HT-29 (cell line): Measurements from ENCODE around the gene B4GALNT3. TPM values are rescaled to one million over a fixed set of nuclear protein-coding genes. Genes with fewer than 3 reads are reported as not detected.
"Not testable (repeated sequence)": the region's sequence is repeated elsewhere in the genome, so short reads cannot be mapped to it uniquely, and the experiment has no call there.

Experiments
- DNase-seq: peaks from one replicate; pipeline ENCODE4 v3.0.0-alpha.2; 2015; ENCODE audit warnings: low spot score
- total RNA-seq: library from RNA; depleted of rRNA; stranded (reverse); fragments of >200 nt; shearing (Covaris generic); gene quantifications from 2 replicates; pipeline ENCODE4 v1.2.3, GENCODE V29; 2014

The B4GALNT3 gene
- total RNA-seq, 1 experiment from 2014 or later = 30.8 TPM

GRCh38 chr12:574475-575128 is 114.9 kb downstream of the B4GALNT3 start:
- no peak for DNase-seq

- DNase-seq = no peak
These were observed 115.4 kb downstream of the B4GALNT3 start for GRCh38 chr12:575129-575502.

GRCh38 chr12:575948-576614 is 116.3 kb downstream of the B4GALNT3 start:
- peak; percentile 84 for DNase-seq

GRCh38 chr12:576615-577110 is 116.9 kb downstream of the B4GALNT3 start:
- DNase-seq = no peak

- DNase-seq = not testable (repeated sequence)
These were observed 118.4 kb downstream of the B4GALNT3 start for GRCh38 chr12:577994-578747.

- DNase-seq = peak; percentile 33
These were observed 119.1 kb downstream of the B4GALNT3 start for GRCh38 chr12:578748-579419.

GRCh38 chr12:579420-580110 is 119.8 kb downstream of the B4GALNT3 start:
- no peak for DNase-seq

- no peak for DNase-seq
These were observed 121.1 kb downstream of the B4GALNT3 start for GRCh38 chr12:580813-581212.

GRCh38 chr12:581321-581720 is 121.6 kb downstream of the B4GALNT3 start:
- DNase-seq = no peak

GRCh38 chr12:581746-582145 is 122.0 kb downstream of the B4GALNT3 start:
- DNase-seq = no peak

- DNase-seq = no peak
These were observed 123.6 kb downstream of the B4GALNT3 start for GRCh38 chr12:583251-583869.

GRCh38 chr12:585062-586061 is 125.6 kb downstream of the B4GALNT3 start:
- DNase-seq = no peak

GRCh38 chr12:586318-587071 is 126.8 kb downstream of the B4GALNT3 start:
- no peak for DNase-seq

GRCh38 chr12:587132-588023 is 127.6 kb downstream of the B4GALNT3 start:
- no peak for DNase-seq

- no peak for DNase-seq
These were observed 128.2 kb downstream of the B4GALNT3 start for GRCh38 chr12:588024-588322.

- no peak for DNase-seq
These were observed 128.9 kb downstream of the B4GALNT3 start for GRCh38 chr12:588646-589045.

- no peak for DNase-seq
These were observed 130.5 kb downstream of the B4GALNT3 start for GRCh38 chr12:590206-590750.
